NB4 (cell line): Measurements from ENCODE around the gene SWSAP1.

Source experiments
- POLR2A ChIP-seq: IDR thresholded peaks from 2 replicates; pipeline ENCODE4 v1.6.1; 2011; ENCODE audit warnings: mild to moderate bottlenecking; ENCODE audit not compliant: insufficient read length; ENCODE audit errors: extremely low read depth
- TF ChIP-seq, protein P1 (sequence below): IDR thresholded peaks from one replicate; pipeline ENCODE4 v1.5.1; 2012; ENCODE audit warnings: low read depth, low read length

GRCh38 chr19:11345122-11345803 is 29.2 kb upstream of the SWSAP1 start:
- TF ChIP-seq, protein P1, sequence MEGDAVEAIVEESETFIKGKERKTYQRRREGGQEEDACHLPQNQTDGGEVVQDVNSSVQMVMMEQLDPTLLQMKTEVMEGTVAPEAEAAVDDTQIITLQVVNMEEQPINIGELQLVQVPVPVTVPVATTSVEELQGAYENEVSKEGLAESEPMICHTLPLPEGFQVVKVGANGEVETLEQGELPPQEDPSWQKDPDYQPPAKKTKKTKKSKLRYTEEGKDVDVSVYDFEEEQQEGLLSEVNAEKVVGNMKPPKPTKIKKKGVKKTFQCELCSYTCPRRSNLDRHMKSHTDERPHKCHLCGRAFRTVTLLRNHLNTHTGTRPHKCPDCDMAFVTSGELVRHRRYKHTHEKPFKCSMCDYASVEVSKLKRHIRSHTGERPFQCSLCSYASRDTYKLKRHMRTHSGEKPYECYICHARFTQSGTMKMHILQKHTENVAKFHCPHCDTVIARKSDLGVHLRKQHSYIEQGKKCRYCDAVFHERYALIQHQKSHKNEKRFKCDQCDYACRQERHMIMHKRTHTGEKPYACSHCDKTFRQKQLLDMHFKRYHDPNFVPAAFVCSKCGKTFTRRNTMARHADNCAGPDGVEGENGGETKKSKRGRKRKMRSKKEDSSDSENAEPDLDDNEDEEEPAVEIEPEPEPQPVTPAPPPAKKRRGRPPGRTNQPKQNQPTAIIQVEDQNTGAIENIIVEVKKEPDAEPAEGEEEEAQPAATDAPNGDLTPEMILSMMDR = no peak
- no peak for TF ChIP-seq POLR2A
